SW480 (cell line): ENCODE measurements around the gene LCE1B.

Experiments
- DNase-seq: peaks from one replicate; pipeline ENCODE4 v3.0.0-alpha.2; 2016; ENCODE audit warnings: low spot score

The LCE1B gene

GRCh38 chr1:152861374-152861773, 49.6 kb downstream of the LCE1B start:
- DNase-seq, result no peak
